Natural killer cell (primary cell): ENCODE measurements around the gene DARS1. TPM values are rescaled to one million over a fixed set of nuclear protein-coding genes. Genes with fewer than 3 reads are reported as not detected.

Source experiments
- ATAC-seq, 3 donors: fragments of 150-1000 bp in 2 of 3; fragments of 200-7000 bp in 1 of 3; cut with Tn5 transposase; 1 replicate in 1 of 3; 2 replicates in 2 of 3; pipeline ENCODE4 v1.10.0; 2021; ENCODE audit warnings: mild to moderate bottlenecking in 2 of 3, moderate library complexity in 2 of 3
- DNase-seq, 2 donors: peaks; one replicate each; pipeline versions ENCODE4 v3.0.0 to v3.0.0-alpha.2; 2013 to 2021; ENCODE audit warnings: mixed read lengths in 1 of 2
- H3K27ac ChIP-seq: one replicate; pipeline ENCODE4 v1.5.1; 2013; ENCODE audit warnings: mild to moderate bottlenecking, low read length
- H3K27me3 ChIP-seq: one replicate; pipeline ENCODE4 v1.6.1; 2013; ENCODE audit warnings: low read length; ENCODE audit not compliant: control insufficient read depth, insufficient read depth
- H3K36me3 ChIP-seq: one replicate; pipeline ENCODE4 v1.6.1; 2013; ENCODE audit warnings: low read length; ENCODE audit not compliant: control insufficient read depth, insufficient read depth
- H3K4me1 ChIP-seq: one replicate; pipeline ENCODE4 v1.6.1; 2013; ENCODE audit warnings: low read length; ENCODE audit not compliant: control insufficient read depth, insufficient read depth
- H3K4me3 ChIP-seq: one replicate; pipeline ENCODE4 v1.5.1; 2013; ENCODE audit warnings: low read length
- H3K9me3 ChIP-seq: one replicate; pipeline ENCODE4 v1.6.1; 2013; ENCODE audit warnings: low read length; ENCODE audit not compliant: control insufficient read depth, insufficient read depth
- H3K27ac Mint-ChIP-seq, 2 donors: one replicate each; pipeline ENCODE4 v1.8.0; 2022; ENCODE audit warnings: mild to moderate bottlenecking in 2 of 2, mixed read lengths in 2 of 2, moderate library complexity in 1 of 2
- H3K27me3 Mint-ChIP-seq, 2 donors: one replicate each; pipeline ENCODE4 v1.8.0; 2022; ENCODE audit warnings: low read depth in 2 of 2, mixed read lengths in 2 of 2
- H3K36me3 Mint-ChIP-seq: one replicate; pipeline ENCODE4 v1.8.0; 2022; ENCODE audit warnings: mixed read lengths
- H3K4me1 Mint-ChIP-seq, 2 donors: one replicate each; pipeline ENCODE4 v1.8.0; 2022; ENCODE audit warnings: mixed read lengths in 2 of 2
- H3K4me3 Mint-ChIP-seq: one replicate; pipeline ENCODE4 v1.8.0; 2022; ENCODE audit warnings: mild to moderate bottlenecking, moderate library complexity, mixed read lengths
- H3K9me3 Mint-ChIP-seq, 2 donors: one replicate each; pipeline ENCODE4 v1.8.0; 2022; ENCODE audit warnings: mixed read lengths in 2 of 2
- CTCF ChIP-seq: fragments of 200-600 bp; IDR thresholded peaks from one replicate; pipeline ENCODE4 v1.8.0; 2022; ENCODE audit warnings: antibody characterized with exemption
- WGBS: methylation state at CpG from one replicate; pipeline ENCODE4 v1.1.7; 2013; ENCODE audit warnings: missing lambda C conversion rate; ENCODE audit not compliant: insufficient coverage; 5-methylcytosine and 5-hydroxymethylcytosine counted together
- intact Hi-C: fragments of 100-400 bp; cut with micrococcal nuclease; formaldehyde crosslinking; loops from one replicate; pipeline ENCODE4 v1.14.2; 2022
- total RNA-seq, 4 donors: library from RNA; stranded (reverse); fragments of 120-200 nt in 1 of 4; gene quantifications; one replicate each; pipeline versions ENCODE4 v1.2.3 to v1.2.4, GENCODE V29; 2013 to 2022

Gene DARS1
- total RNA-seq, 3 donors from 2014 or later (not counting 1 experiment from before 2014, with no cell fraction given) = 28.4 to 31.3 (median 30.3) TPM

- Histone ChIP-seq H3K27me3 (no peaks in the 10 kb centered on the region), H3K36me3 (no peaks in the 10 kb centered on the region), H3K27ac (no peak overlapping the region), H3K4me3 (no peak overlapping the region), H3K4me1 (peaks cover 3% of the 10 kb centered on the region), H3K9me3 (no peaks in the 10 kb centered on the region)
- Mint-ChIP-seq H3K9me3 (no peaks in the 10 kb centered on the region), H3K27ac (no peak overlapping the region), H3K27me3 (peaks cover 0 to 10% of the 10 kb centered on the region in 2 donors), H3K4me1 (peaks cover 14% of the 10 kb centered on the region in 2 donors), H3K4me3 (no peak overlapping the region), H3K36me3 (no peaks in the 10 kb centered on the region)
- WGBS = 90% methylated on average over 8 of the region's 8 CpGs
- no peak for ATAC-seq
- intact Hi-C loops = no loop called here
- no peak for TF ChIP-seq CTCF
- no peak for DNase-seq
Measured at GRCh38 chr2:136019825-136020224, 34.4 kb upstream of the DARS1 start.

DNA sequence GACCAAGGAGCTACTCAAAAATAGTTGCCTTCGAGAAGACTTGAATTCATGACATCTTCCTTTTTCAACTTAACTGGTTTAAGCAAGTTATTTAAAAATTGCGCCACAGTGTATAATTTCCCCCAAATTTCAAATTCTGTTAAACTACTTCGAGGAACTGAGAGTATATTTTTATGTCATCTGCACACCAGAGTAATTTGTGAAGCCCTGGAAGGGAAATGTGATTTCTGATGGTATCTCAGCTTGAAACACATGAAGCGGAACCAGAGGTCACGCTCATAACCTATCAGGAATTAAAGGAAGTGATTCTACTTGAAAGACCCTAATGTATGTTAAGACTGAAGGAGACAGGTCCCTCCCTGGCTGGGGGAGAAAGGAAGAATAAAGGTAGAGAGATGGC is 33.9 kb upstream of the DARS1 start:
- ATAC-seq = no peak

GRCh38 chr2:136017786-136018185 is 32.4 kb upstream of the DARS1 start:
- Histone ChIP-seq H3K4me3 (no peak overlapping the region), H3K9me3 (no peaks in the 10 kb centered on the region), H3K27me3 (no peaks in the 10 kb centered on the region), H3K36me3 (no peaks in the 10 kb centered on the region), H3K4me1 (peaks cover 6% of the 10 kb centered on the region), H3K27ac (no peak overlapping the region)
- Mint-ChIP-seq H3K4me1 (peaks cover 14 to 19% of the 10 kb centered on the region in 2 donors), H3K27ac (no peak overlapping the region), H3K4me3 (no peak overlapping the region), H3K36me3 (no peaks in the 10 kb centered on the region), H3K9me3 (no peaks in the 10 kb centered on the region), H3K27me3 (peaks cover 0 to 10% of the 10 kb centered on the region in 2 donors)
- DNase-seq (no peak), ATAC-seq (no peak)
- 95% methylated on average over 7 of the region's 7 CpGs for WGBS
- no peak for TF ChIP-seq CTCF
- intact Hi-C loops = no loop called here

More for the DNA sequence above, 33.9 kb upstream of the DARS1 start:
- Mint-ChIP-seq H3K27me3 (peaks cover 0 to 10% of the 10 kb centered on the region in 2 donors), H3K4me3 (no peak overlapping the region), H3K9me3 (no peaks in the 10 kb centered on the region), H3K36me3 (no peaks in the 10 kb centered on the region), H3K27ac (no peak overlapping the region), H3K4me1 (peaks cover 14% of the 10 kb centered on the region in 2 donors)
- Histone ChIP-seq H3K4me1 (peaks cover 3% of the 10 kb centered on the region), H3K27ac (no peak overlapping the region), H3K27me3 (no peaks in the 10 kb centered on the region), H3K9me3 (no peaks in the 10 kb centered on the region), H3K4me3 (no peak overlapping the region), H3K36me3 (no peaks in the 10 kb centered on the region)
- intact Hi-C loops = no loop called here
- no peak for DNase-seq
- no peak for TF ChIP-seq CTCF
- 62% methylated on average over 5 of the region's 5 CpGs for whole genome bisulfite sequencing

DNA sequence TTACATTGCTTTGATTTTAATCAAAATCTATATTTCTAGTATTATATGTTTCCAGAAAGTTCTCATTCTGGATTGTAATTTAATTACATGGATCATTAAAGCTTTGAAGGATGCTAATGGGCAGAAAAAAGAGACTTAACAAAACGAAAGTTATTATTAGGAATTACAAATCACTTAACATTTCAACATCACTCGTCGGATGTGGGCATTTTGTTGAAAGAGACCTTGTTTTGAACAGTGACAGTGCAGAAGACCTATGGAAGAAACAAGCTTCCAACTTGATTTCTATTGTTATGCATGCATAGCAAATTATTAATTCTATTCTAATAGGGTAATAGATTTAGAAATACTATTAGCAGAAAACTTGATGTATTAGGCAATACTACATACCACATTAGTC is 31.4 kb upstream of the DARS1 start:
- Mint-ChIP-seq H3K27me3 (peaks cover 0 to 10% of the 10 kb centered on the region in 2 donors), H3K27ac (no peak overlapping the region), H3K4me3 (no peak overlapping the region), H3K36me3 (no peaks in the 10 kb centered on the region), H3K9me3 (no peaks in the 10 kb centered on the region), H3K4me1 (peaks cover 14 to 19% of the 10 kb centered on the region in 2 donors)
- Histone ChIP-seq H3K27ac (no peak overlapping the region), H3K9me3 (no peaks in the 10 kb centered on the region), H3K27me3 (no peaks in the 10 kb centered on the region), H3K36me3 (no peaks in the 10 kb centered on the region), H3K4me1 (peaks cover 6% of the 10 kb centered on the region), H3K4me3 (no peak overlapping the region)
- intact Hi-C loops = no loop called here
- no peak for DNase-seq
- no peak for ATAC-seq
- TF ChIP-seq CTCF = no peak
- WGBS = 100% methylated on average over 1 of the region's 3 CpGs
